K562 (cell line): ENCODE measurements around the gene VHLL. TPM values are rescaled to one million over a fixed set of nuclear protein-coding genes. Genes with fewer than 3 reads are reported as not detected.

Experiments
- CBX5 ChIP-seq: IDR thresholded peaks from 2 replicates; pipeline ENCODE4 v1.6.1; 2014; ENCODE audit warnings: low read depth, borderline replicate concordance
- CEBPB ChIP-seq: fragments of 450-650 bp; IDR thresholded peaks from 2 replicates; pipeline ENCODE4 v1.6.1; 2016; ENCODE audit warnings: missing genetic modification characterization, missing compliant biosample characterization
- DACH1 ChIP-seq: fragments of 450-650 bp; IDR thresholded peaks from 2 replicates; pipeline ENCODE4 v1.6.1; 2018; ENCODE audit not compliant: partially characterized antibody
- GATAD2A ChIP-seq: fragments of 450-650 bp; IDR thresholded peaks from 2 replicates; pipeline ENCODE4 v1.6.1; 2017
- NUFIP1 ChIP-seq: fragments of 450-650 bp; IDR thresholded peaks from 2 replicates; pipeline ENCODE4 v1.6.1; 2018; ENCODE audit not compliant: partially characterized antibody
- PKNOX1 ChIP-seq: fragments of 450-650 bp; IDR thresholded peaks from 2 replicates; pipeline ENCODE4 v1.6.1; 2016
- SLC30A9 ChIP-seq: fragments of 250-450 bp; sonication (Bioruptor Pico); IDR thresholded peaks from 2 replicates; pipeline ENCODE4 v1.8.0; 2022; ENCODE audit warnings: mild to moderate bottlenecking, moderate library complexity
- ZBTB1 ChIP-seq: sonication (generic); formaldehyde crosslinking; IDR thresholded peaks from 2 replicates; pipeline ENCODE4 v1.8.1; 2023; ENCODE audit warnings: missing genetic modification reagents, low read depth, mild to moderate bottlenecking, borderline replicate concordance
- ZBTB40 ChIP-seq, 2 experiments: fragments of 450-650 bp in 1 of 2; sonication (generic) in 1 of 2; formaldehyde crosslinking in 1 of 2; IDR thresholded peaks; 2 replicates each; pipeline versions ENCODE4 v1.7.1 to v1.9.0; 2016 to 2022; ENCODE audit warnings: inconsistent platforms in 1 of 2, mild to moderate bottlenecking in 1 of 2, missing genetic modification reagents in 1 of 2
- ZNF184 ChIP-seq: sonication (generic); formaldehyde crosslinking; IDR thresholded peaks from 2 replicates; pipeline ENCODE4 v1.5.0; 2020; ENCODE audit warnings: missing genetic modification reagents
- ZNF253 ChIP-seq: fragments of 250-450 bp; sonication (Bioruptor Pico); conservative IDR thresholded peaks from 2 replicates; pipeline ENCODE4 v1.6.1; 2021; ENCODE audit warnings: mild to moderate bottlenecking
- ZNF407 ChIP-seq: fragments of 450-650 bp; IDR thresholded peaks from 2 replicates; pipeline ENCODE4 v1.6.1; 2016; ENCODE audit warnings: low read depth
- polyA plus RNA-seq, 8 experiments: library from polyadenylated mRNA; depleted of rRNA in 4 of 8; stranded (reverse) in 5 of 8; unstranded in 3 of 8; fragments of >200 nt; fragmentation: Nextera tagmentation in 2 of 8; fragmentation: Illumina TruSeq in 1 of 8; extraction: Ambion mirVana in 2 of 8; extraction: Trizol in 1 of 8; gene quantifications; 2 replicates each; pipeline versions ENCODE4 v1.2.1 to v1.2.3, GENCODE V29; 2011 to 2014; ENCODE audit warnings: inconsistent platforms in 1 of 8, missing spikeins in 1 of 8
- total RNA-seq, 7 experiments: library from RNA; depleted of rRNA in 6 of 7; stranded (reverse); fragments of >200 nt in 6 of 7; fragmentation: Illumina TruSeq in 2 of 7; extraction: Trizol in 2 of 7; gene quantifications; 2 replicates each; pipeline versions ENCODE4 v1.2.1 to v1.2.3, GENCODE V29; 2011 to 2021; ENCODE audit warnings: low replicate concordance in 1 of 7

Gene VHLL
- total and polyA plus RNA-seq, 9 of the 15 experiments (the other 6 are each of a cell fraction or from before 2014, with no cell fraction given), result not detected

GRCh38 chr1:156337888-156338179 is 38.7 kb upstream of the VHLL start (continued):
- no peak; the same call in 1 of the 2 replicates for TF ChIP-seq ZBTB40 (IDR thresholded peaks at IDR 0.05)
- no peak for TF ChIP-seq ZBTB40 (CRISPR knock-in tag; IDR thresholded peaks at IDR 0.05)
- TF ChIP-seq ZBTB1 (CRISPR knock-in tag), result no peak
- TF ChIP-seq CBX5, result no peak
- no peak for TF ChIP-seq ZNF407
- TF ChIP-seq DACH1, result no peak
- TF ChIP-seq ZNF184, result no peak
- no peak for TF ChIP-seq GATAD2A
- TF ChIP-seq PKNOX1, result no peak
- no peak for TF ChIP-seq NUFIP1
- TF ChIP-seq CEBPB, result no peak
- TF ChIP-seq SLC30A9 (CRISPR knock-in tag), result no peak
- TF ChIP-seq ZNF253 (CRISPR knock-in tag), result no peak
